ENCODE data around the gene PI3. TPM values are rescaled to one million over a fixed set of nuclear protein-coding genes. Genes with fewer than 3 reads are reported as not detected.
A peak's percentile ranks its signal among the peaks of the same experiment; 100 is the strongest.

PI3 gene
- total and polyA plus RNA-seq, 9 of the 15 experiments (the other 6 are each of a cell fraction or from before 2014, with no cell fraction given) = not detected

- Histone ChIP-seq H3K4me3 (no peak overlapping the region), H3K36me3 (ENCODE audit: control insufficient read depth, insufficient read depth, low read length) (no peaks in the 10 kb centered on the region), H3K27me3 (ENCODE audit: control insufficient read depth in 2 of 2, insufficient read depth in 2 of 2, low read length in 2 of 2) (no peaks in the 10 kb centered on the region; a peak in 2 of 5 replicates), H3K4me2 (ENCODE audit: insufficient read depth, low read length) (no peak overlapping the region), H3K79me2 (ENCODE audit: control insufficient read depth, insufficient read depth, low read length) (no peaks in the 10 kb centered on the region), H3K4me1 (replicated peaks in 1 of 2; ENCODE audit: control insufficient read depth in 2 of 2, insufficient read depth in 2 of 2, low read length in 2 of 2) (no peaks in the 10 kb centered on the region), H3K9me3 (replicated peaks; ENCODE audit: control insufficient read depth, insufficient read depth, low read depth, low read length) (no peaks in the 10 kb centered on the region), H3K9ac (ENCODE audit: insufficient read depth in 1 of 2, low read depth in 2 of 2, low read length in 2 of 2) (no peak overlapping the region), H4K20me1 (replicated peaks; ENCODE audit: control insufficient read depth, insufficient read depth, low read length) (no peaks in the 10 kb centered on the region), H2AFZ (ENCODE audit: low read depth, low read length) (no peak overlapping the region), H3K9me1 (ENCODE audit: control insufficient read depth, insufficient read depth, low read length) (peaks cover 3% of the 10 kb centered on the region), H3K27ac (ENCODE audit: extremely low read depth, low read depth, low read length) (no peak overlapping the region)
- BruUV-seq (replicated peaks) = no TSS peak
- ATAC-seq (no peak), DNase-seq (ENCODE audit: extremely low read depth in 1 of 4, low spot score in 3 of 4) (no peak), FAIRE-seq (no peak)
- intact Hi-C loops (cut with micrococcal nuclease) (no loop called here), in situ Hi-C loops (cut with MboI) (no loop called here)
- ChIA-PET POLR2A (no interaction called here), CTCF (ENCODE audit: low intra/inter-chr PET ratio) (no interaction called here)
- TF ChIP-seq, protein P1, sequence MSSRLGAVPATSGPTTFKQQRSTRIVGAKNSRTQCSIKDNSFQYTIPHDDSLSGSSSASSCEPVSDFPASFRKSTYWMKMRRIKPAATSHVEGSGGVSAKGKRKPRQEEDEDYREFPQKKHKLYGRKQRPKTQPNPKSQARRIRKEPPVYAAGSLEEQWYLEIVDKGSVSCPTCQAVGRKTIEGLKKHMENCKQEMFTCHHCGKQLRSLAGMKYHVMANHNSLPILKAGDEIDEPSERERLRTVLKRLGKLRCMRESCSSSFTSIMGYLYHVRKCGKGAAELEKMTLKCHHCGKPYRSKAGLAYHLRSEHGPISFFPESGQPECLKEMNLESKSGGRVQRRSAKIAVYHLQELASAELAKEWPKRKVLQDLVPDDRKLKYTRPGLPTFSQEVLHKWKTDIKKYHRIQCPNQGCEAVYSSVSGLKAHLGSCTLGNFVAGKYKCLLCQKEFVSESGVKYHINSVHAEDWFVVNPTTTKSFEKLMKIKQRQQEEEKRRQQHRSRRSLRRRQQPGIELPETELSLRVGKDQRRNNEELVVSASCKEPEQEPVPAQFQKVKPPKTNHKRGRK (tag; IDR thresholded peaks at IDR 0.05) = peak; percentile 93
- TF ChIP-seq KAT8 (IDR thresholded peaks at IDR 0.05; ENCODE audit: low read depth) = no peak
Observed at GRCh38 chr20:45211569-45212474, 37.1 kb downstream of the PI3 start.

DNA sequence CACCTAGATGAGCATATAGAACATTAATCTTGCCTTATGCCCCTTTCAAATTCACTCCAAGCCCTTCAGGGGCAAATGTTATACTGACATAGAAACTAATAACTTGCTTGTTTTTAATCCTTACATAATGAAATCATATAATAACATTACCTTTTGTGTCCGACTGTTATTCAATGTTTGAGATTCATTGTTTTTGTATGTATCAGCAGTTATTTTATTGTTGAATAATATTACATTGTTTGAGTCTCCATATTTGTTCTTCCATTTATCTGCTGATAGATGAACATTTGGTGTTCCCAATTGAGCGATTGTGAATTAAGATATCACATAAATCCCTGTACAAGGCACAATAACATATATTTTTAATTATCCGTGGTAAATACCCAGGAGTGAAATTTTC, 38.1 kb downstream of the PI3 start:
- CTCF ChIA-PET (ENCODE audit: low intra/inter-chr PET ratio) = no interaction called here
- ATAC-seq (no peak), FAIRE-seq (no peak), DNase-seq (ENCODE audit: extremely low read depth in 1 of 4, low spot score in 3 of 4) (no peak)
- Histone ChIP-seq H2AFZ (ENCODE audit: low read depth, low read length) (no peak overlapping the region), H3K4me1 (replicated peaks in 1 of 2; ENCODE audit: control insufficient read depth in 2 of 2, insufficient read depth in 2 of 2, low read length in 2 of 2) (no peaks in the 10 kb centered on the region), H3K4me2 (ENCODE audit: insufficient read depth, low read length) (no peak overlapping the region), H3K27ac (ENCODE audit: extremely low read depth, low read depth, low read length) (no peak overlapping the region), H3K36me3 (ENCODE audit: control insufficient read depth, insufficient read depth, low read length) (no peaks in the 10 kb centered on the region), H3K9me3 (replicated peaks; ENCODE audit: control insufficient read depth, insufficient read depth, low read depth, low read length) (no peaks in the 10 kb centered on the region), H3K9ac (ENCODE audit: insufficient read depth in 1 of 2, low read depth in 2 of 2, low read length in 2 of 2) (no peak overlapping the region), H4K20me1 (replicated peaks; ENCODE audit: control insufficient read depth, insufficient read depth, low read length) (no peaks in the 10 kb centered on the region), H3K9me1 (ENCODE audit: control insufficient read depth, insufficient read depth, low read length) (peaks cover 3% of the 10 kb centered on the region), H3K27me3 (ENCODE audit: control insufficient read depth in 2 of 2, insufficient read depth in 2 of 2, low read length in 2 of 2) (no peaks in the 10 kb centered on the region; a peak in 1 of 5 replicates), H3K79me2 (ENCODE audit: control insufficient read depth, insufficient read depth, low read length) (no peaks in the 10 kb centered on the region), H3K4me3 (no peak overlapping the region)
- WGBS (ENCODE audit: insufficient coverage, low coverage, missing lambda C conversion rate) = 4% methylated on average over 3 of the region's 3 CpGs
- in situ Hi-C loops (cut with MboI) (no loop called here), intact Hi-C loops (cut with micrococcal nuclease) (no loop called here)
- POLR2A ChIA-PET = no interaction called here
- no TSS peak for BruUV-seq (replicated peaks)
- TF ChIP-seq C11orf30 (IDR thresholded peaks at IDR 0.05; ENCODE audit: low read depth) = 0 out of 2 replicates have a peak, but pooled peaks have one; percentile 38
- TF ChIP-seq SIN3B (IDR thresholded peaks at IDR 0.05; ENCODE audit: low read depth) = no peak
- no peak for TF ChIP-seq BACH1 (tag; IDR thresholded peaks at IDR 0.05)
- no peak for TF ChIP-seq CEBPG (CRISPR knock-in tag; IDR thresholded peaks at IDR 0.05)
- peak in 1 of 2 experiments; percentile 27; a peak in 1 of 4 replicates for TF ChIP-seq CEBPG (tag; conservative IDR thresholded peaks at IDR 0.05 in 1 of 2, IDR thresholded peaks at IDR 0.05 in 1 of 2)
- TF ChIP-seq TOE1 (IDR thresholded peaks at IDR 0.05; ENCODE audit: borderline replicate concordance) = no peak
- no peak for TF ChIP-seq TOE1 (CRISPR knock-in tag; IDR thresholded peaks at IDR 0.05; ENCODE audit: borderline replicate concordance, low read depth)
- TF ChIP-seq RBM15 (IDR thresholded peaks at IDR 0.05; ENCODE audit: insufficient read depth, low read length) = no peak

Data from K562 (cell line).